Hematopoietic multipotent progenitor cell treated with erythropoietin and hydrocortisone succinate and interleukin-3 and kit ligand, for 4 days (in vitro differentiated cells): ENCODE data around the gene PRAC2.

Experiments
- DNase-seq: peaks from one replicate; pipeline ENCODE4 v3.0.0-alpha.2; 2015

Gene PRAC2

DNA sequence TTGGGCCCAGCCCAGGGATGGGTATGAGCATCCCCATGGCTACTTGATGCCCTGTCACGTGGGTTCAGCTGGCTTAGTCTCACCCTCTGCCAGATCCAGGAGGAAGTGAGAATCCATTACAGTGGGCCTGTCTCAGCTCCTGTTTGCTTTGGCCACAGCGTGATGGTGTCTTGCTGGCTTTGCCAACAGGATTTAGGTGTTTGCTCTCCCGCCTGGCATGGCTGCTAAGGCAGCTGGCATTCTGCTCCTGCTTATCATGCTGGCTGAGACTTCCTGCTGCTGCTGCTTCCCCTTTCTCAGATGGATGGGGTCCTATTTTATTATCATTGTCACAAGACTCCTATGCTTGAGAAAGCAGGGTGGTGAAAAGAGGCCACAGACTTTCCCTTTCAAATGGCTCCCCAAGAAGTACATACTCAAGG, 33.9 kb downstream of the PRAC2 start:
- peak; percentile 79 for DNase-seq

DNA sequence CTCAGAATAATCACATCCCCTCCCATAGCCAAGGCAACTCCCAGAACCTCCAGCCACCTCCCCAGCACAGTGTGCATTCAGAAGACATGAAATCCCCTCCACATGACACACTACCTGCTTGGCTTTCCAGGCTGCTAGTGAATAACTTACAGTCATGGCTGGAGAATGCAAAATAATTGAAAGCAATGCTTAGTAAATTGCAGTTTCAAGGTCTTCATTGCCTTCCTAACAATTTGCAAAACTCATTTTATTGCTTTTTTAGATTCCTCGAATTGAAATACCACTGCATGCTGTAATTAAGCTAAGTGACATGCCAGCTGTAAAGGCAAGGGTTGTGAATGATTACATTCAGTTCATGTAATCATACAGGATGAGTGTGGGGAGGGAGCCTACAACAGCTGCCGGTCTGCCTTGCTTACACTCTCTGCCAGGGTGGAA, 34.6 kb downstream of the PRAC2 start:
- DNase-seq, result no peak

- no peak for DNase-seq
Observed at GRCh38 chr17:48759288-48759687, 36.3 kb downstream of the PRAC2 start.

DNA sequence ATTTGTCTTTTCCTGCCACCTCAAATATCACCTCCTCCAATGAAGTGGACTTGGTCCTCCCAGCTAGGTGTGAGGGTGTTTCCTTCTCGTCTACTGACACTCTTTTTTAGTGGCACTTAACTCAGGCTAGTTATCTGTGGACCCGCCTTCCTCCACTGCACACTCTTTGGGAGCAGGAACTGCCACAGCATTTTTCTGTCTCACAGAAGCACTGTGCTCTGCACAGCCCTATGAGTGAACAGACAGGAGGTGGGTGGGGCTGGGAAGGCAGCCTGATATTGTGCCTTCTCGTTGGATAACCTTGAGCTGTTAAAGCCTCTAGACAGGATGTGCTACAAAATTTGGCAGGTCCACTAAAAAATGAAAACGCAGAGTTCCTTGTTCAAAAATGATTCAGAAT, 37.4 kb downstream of the PRAC2 start:
- no peak for DNase-seq

DNA sequence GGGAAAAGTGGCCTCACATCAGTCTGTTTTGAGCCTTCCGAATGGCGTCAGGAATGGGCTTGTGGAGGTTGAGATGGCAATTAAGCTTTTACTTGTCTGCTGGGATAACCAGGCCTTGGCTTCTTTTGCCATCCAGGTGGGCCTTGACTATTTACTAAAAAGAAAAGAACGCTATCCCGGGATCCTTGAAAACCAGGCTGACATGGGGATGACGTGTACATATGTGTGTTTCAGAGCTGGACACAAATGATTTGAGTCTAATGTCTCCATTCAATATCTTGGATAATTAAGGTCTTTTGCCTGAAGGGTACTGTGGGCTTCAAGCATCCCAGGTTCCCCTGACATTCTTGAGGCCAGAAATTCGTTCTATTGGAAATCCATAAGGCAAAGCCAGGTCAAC, 38.1 kb downstream of the PRAC2 start:
- DNase-seq, result no peak

GRCh38 chr17:48767263-48767774, 44.3 kb downstream of the PRAC2 start:
- DNase-seq, result no peak

GRCh38 chr17:48769009-48769675, 46.2 kb downstream of the PRAC2 start:
- DNase-seq, result peak; percentile 36

- no peak for DNase-seq
Observed at GRCh38 chr17:48770954-48771353, 48.0 kb downstream of the PRAC2 start.

GRCh38 chr17:48773245-48773644, 50.3 kb downstream of the PRAC2 start:
- no peak for DNase-seq
